ENCODE data around the gene CASQ2.

CASQ2 gene

GRCh38 chr1:115771847-115772457 lies 3.4 kb upstream of the CASQ2 start:
- Histone ChIP-seq H3K36me3 (ENCODE audit: control insufficient read depth, low read length) (no peaks in the 10 kb centered on the region), H3K79me2 (ENCODE audit: control insufficient read depth, low read length) (no peaks in the 10 kb centered on the region), H3K9me2 (replicated peaks; ENCODE audit: control insufficient read depth, low read length) (no peaks in the 10 kb centered on the region), H3K27ac (ENCODE audit: low read depth, low read length) (no peak overlapping the region), H3K4me1 (ENCODE audit: control insufficient read depth, low read length) (no peaks in the 10 kb centered on the region), H3K4me3 (ENCODE audit: low read length) (no peak overlapping the region), H3K27me3 (ENCODE audit: control insufficient read depth, low read length) (no peaks in the 10 kb centered on the region), H3F3A (ENCODE audit: control insufficient read depth, insufficient read depth) (no peaks in the 10 kb centered on the region), H4K20me1 (ENCODE audit: control insufficient read depth, insufficient read depth, low read depth, low read length) (no peaks in the 10 kb centered on the region), H3K4me2 (ENCODE audit: low read length) (no peak overlapping the region), H3K9me3 (ENCODE audit: control insufficient read depth, insufficient read depth, low read length) (no peaks in the 10 kb centered on the region)
- TF ChIP-seq, protein P1, sequence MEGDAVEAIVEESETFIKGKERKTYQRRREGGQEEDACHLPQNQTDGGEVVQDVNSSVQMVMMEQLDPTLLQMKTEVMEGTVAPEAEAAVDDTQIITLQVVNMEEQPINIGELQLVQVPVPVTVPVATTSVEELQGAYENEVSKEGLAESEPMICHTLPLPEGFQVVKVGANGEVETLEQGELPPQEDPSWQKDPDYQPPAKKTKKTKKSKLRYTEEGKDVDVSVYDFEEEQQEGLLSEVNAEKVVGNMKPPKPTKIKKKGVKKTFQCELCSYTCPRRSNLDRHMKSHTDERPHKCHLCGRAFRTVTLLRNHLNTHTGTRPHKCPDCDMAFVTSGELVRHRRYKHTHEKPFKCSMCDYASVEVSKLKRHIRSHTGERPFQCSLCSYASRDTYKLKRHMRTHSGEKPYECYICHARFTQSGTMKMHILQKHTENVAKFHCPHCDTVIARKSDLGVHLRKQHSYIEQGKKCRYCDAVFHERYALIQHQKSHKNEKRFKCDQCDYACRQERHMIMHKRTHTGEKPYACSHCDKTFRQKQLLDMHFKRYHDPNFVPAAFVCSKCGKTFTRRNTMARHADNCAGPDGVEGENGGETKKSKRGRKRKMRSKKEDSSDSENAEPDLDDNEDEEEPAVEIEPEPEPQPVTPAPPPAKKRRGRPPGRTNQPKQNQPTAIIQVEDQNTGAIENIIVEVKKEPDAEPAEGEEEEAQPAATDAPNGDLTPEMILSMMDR (IDR thresholded peaks at IDR 0.05; ENCODE audit: low read depth, low read length, poor library complexity, severe bottlenecking) = peak; percentile 63
- TF ChIP-seq EZH2phosphoT487 (IDR thresholded peaks at IDR 0.05; ENCODE audit: borderline replicate concordance, low read length) = no peak

DNA sequence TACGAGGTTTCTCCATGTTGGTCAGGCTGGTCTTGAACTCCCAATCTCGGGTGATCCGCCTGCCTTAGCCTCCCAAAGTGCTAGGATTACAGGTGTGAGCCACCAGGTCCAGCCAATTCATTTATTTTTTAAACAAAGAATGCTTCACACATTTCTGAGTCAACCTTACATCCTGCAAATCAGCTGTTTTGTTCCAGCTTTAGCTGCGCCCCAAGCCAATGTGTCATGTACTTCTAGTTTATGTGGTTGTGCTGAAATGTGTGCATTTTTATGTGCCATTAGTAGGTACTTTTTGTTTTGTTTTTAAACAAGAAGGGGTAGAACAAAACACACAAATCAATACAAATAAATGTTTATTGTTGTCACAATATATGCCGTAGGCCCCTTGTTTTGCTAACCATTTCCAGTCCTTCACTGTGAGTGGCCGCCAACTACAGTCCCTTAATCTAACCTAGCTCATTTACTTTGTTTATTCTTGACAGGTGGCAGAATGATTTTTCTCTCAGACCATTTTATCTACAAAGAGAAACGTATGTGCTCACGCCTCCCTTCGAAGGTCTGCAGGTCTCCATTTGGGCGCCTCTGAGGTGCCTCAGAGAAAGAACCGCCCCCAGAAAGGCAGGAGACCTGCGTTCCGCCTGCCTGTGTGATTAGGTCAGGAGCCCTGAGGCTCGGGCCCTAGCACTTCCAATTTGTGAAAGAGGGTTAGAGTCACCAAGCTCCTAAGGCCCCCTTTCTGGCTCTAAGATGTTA lies 2.8 kb upstream of the CASQ2 start:
- H4K20me1 ChIP-seq (ENCODE audit: control insufficient read depth, insufficient read depth, low read depth, low read length) = no peaks in the 10 kb centered on the region
- H3K9me3 ChIP-seq (ENCODE audit: control insufficient read depth, insufficient read depth, low read length) = no peaks in the 10 kb centered on the region
- no peaks in the 10 kb centered on the region for H3F3A ChIP-seq (ENCODE audit: control insufficient read depth, insufficient read depth)
- H3K4me2 ChIP-seq (ENCODE audit: low read length) = no peak overlapping the region
- no peak for TF ChIP-seq EZH2phosphoT487 (IDR thresholded peaks at IDR 0.05; ENCODE audit: borderline replicate concordance, low read length)
- TF ChIP-seq, protein P1 (IDR thresholded peaks at IDR 0.05; ENCODE audit: low read depth, low read length, poor library complexity, severe bottlenecking) = no peak
- no peaks in the 10 kb centered on the region for H3K27me3 ChIP-seq (ENCODE audit: control insufficient read depth, low read length)
- no peaks in the 10 kb centered on the region for H3K79me2 ChIP-seq (ENCODE audit: control insufficient read depth, low read length)
- no peaks in the 10 kb centered on the region for H3K4me1 ChIP-seq (ENCODE audit: control insufficient read depth, low read length)
- H3K36me3 ChIP-seq (ENCODE audit: control insufficient read depth, low read length) = no peaks in the 10 kb centered on the region
- H3K9me2 ChIP-seq (replicated peaks; ENCODE audit: control insufficient read depth, low read length) = no peaks in the 10 kb centered on the region
- H3K4me3 ChIP-seq (ENCODE audit: low read length) = no peak overlapping the region
- H3K27ac ChIP-seq (ENCODE audit: low read depth, low read length) = no peak overlapping the region

GRCh38 chr1:115767403-115767802 lies 1.1 kb downstream of the CASQ2 start:
- Histone ChIP-seq H3F3A (ENCODE audit: control insufficient read depth, insufficient read depth) (no peaks in the 10 kb centered on the region), H3K9me2 (replicated peaks; ENCODE audit: control insufficient read depth, low read length) (no peaks in the 10 kb centered on the region), H4K20me1 (ENCODE audit: control insufficient read depth, insufficient read depth, low read depth, low read length) (no peaks in the 10 kb centered on the region), H3K9me3 (ENCODE audit: control insufficient read depth, insufficient read depth, low read length) (no peaks in the 10 kb centered on the region), H3K79me2 (ENCODE audit: control insufficient read depth, low read length) (no peaks in the 10 kb centered on the region), H3K4me3 (ENCODE audit: low read length) (no peak overlapping the region), H3K27ac (ENCODE audit: low read depth, low read length) (no peak overlapping the region), H3K4me2 (ENCODE audit: low read length) (no peak overlapping the region), H3K4me1 (ENCODE audit: control insufficient read depth, low read length) (no peaks in the 10 kb centered on the region), H3K36me3 (ENCODE audit: control insufficient read depth, low read length) (no peaks in the 10 kb centered on the region), H3K27me3 (ENCODE audit: control insufficient read depth, low read length) (no peaks in the 10 kb centered on the region)
- no peak for TF ChIP-seq EZH2phosphoT487 (IDR thresholded peaks at IDR 0.05; ENCODE audit: borderline replicate concordance, low read length)
- TF ChIP-seq, protein P1 (IDR thresholded peaks at IDR 0.05; ENCODE audit: low read depth, low read length, poor library complexity, severe bottlenecking) = no peak

All from DOHH2 (cell line).